ENCODE data around the gene SLC7A11. TPM values are rescaled to one million over a fixed set of nuclear protein-coding genes. Genes with fewer than 3 reads are reported as not detected.
"Not testable (repeated sequence)": the region's sequence is repeated elsewhere in the genome, so short reads cannot be mapped to it uniquely, and the experiment has no call there.

Gene SLC7A11
- total RNA-seq, 6 donors from 2014 or later: 0.77 to 9.6 (median 2.1) TPM

- H3K27ac ChIP-seq: no peak overlapping the region
- DNase-seq: no peak
- WGBS, 2 donors: 19 to 25% methylated on average over 4 of the region's 4 CpGs
Measured at GRCh38 chr4:138222046-138222445, 20.1 kb downstream of the SLC7A11 start.

GRCh38 chr4:138218976-138219375 is 23.2 kb downstream of the SLC7A11 start:
- WGBS, 2 donors: 76 to 79% methylated on average over 5 of the region's 5 CpGs
- H3K4me3 ChIP-seq: no peak overlapping the region
- no peak overlapping the region for H3K27ac ChIP-seq
- H3K9me3 ChIP-seq: no peaks in the 10 kb centered on the region
- H3K4me1 ChIP-seq: peaks cover 0 to 5% (median 2%) of the 10 kb centered on the region in 4 donors
- no peak for ATAC-seq (ENCODE audit: low FRiP score in 2 of 2)
- no peak for TF ChIP-seq POLR2A (IDR thresholded peaks at IDR 0.05)
- TF ChIP-seq POLR2AphosphoS5 (IDR thresholded peaks at IDR 0.05): no peak
- TF ChIP-seq CTCF (IDR thresholded peaks at IDR 0.05): no peak
- TF ChIP-seq EP300 (IDR thresholded peaks at IDR 0.05): no peak
- no peaks in the 10 kb centered on the region for H3K27me3 ChIP-seq
- no peak for DNase-seq
- no peaks in the 10 kb centered on the region for H3K36me3 ChIP-seq

More at GRCh38 chr4:138222046-138222445, 20.1 kb downstream of the SLC7A11 start:
- Histone ChIP-seq H3K9me3 (no peaks in the 10 kb centered on the region), H3K36me3 (no peaks in the 10 kb centered on the region), H3K27me3 (no peaks in the 10 kb centered on the region), H3K4me1 (peaks cover 0 to 5% (median 2%) of the 10 kb centered on the region in 4 donors), H3K4me3 (no peak overlapping the region)
- ATAC-seq (ENCODE audit: low FRiP score in 2 of 2): no peak
- no peak for TF ChIP-seq EP300 (IDR thresholded peaks at IDR 0.05)
- TF ChIP-seq POLR2A (IDR thresholded peaks at IDR 0.05): no peak
- no peak for TF ChIP-seq POLR2AphosphoS5 (IDR thresholded peaks at IDR 0.05)
- no peak for TF ChIP-seq CTCF (IDR thresholded peaks at IDR 0.05)

DNA sequence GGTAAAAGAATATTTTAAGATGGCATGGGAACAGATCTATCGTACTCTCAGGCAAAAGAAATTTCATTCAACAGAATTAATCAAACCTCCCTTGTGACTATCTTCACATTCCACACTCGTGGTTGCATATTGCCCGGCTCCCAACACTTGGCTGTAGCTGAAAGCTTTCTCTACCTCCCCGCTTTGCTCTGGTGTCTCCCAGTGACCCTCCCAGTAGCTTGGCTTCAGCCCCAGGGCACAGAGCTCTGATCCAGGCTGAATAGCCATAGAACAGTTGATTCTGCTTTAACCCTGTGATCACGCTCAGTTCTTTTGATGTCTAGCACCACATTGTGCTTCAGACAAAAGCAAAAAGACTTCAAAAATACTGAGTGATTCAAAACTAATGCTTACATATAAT is 24.6 kb downstream of the SLC7A11 start:
- no peaks in the 10 kb centered on the region for H3K27me3 ChIP-seq
- DNase-seq (no peak), ATAC-seq (ENCODE audit: low FRiP score in 2 of 2) (no peak)
- no peak for TF ChIP-seq CTCF (IDR thresholded peaks at IDR 0.05)
- TF ChIP-seq POLR2AphosphoS5 (IDR thresholded peaks at IDR 0.05): no peak
- H3K27ac ChIP-seq: no peak overlapping the region
- peaks cover 0 to 5% (median 2%) of the 10 kb centered on the region in 4 donors for H3K4me1 ChIP-seq
- 89 to 95% methylated on average over 5 of the region's 5 CpGs for WGBS, 2 donors
- H3K9me3 ChIP-seq: no peaks in the 10 kb centered on the region
- H3K4me3 ChIP-seq: no peak overlapping the region
- H3K36me3 ChIP-seq: no peaks in the 10 kb centered on the region

DNA sequence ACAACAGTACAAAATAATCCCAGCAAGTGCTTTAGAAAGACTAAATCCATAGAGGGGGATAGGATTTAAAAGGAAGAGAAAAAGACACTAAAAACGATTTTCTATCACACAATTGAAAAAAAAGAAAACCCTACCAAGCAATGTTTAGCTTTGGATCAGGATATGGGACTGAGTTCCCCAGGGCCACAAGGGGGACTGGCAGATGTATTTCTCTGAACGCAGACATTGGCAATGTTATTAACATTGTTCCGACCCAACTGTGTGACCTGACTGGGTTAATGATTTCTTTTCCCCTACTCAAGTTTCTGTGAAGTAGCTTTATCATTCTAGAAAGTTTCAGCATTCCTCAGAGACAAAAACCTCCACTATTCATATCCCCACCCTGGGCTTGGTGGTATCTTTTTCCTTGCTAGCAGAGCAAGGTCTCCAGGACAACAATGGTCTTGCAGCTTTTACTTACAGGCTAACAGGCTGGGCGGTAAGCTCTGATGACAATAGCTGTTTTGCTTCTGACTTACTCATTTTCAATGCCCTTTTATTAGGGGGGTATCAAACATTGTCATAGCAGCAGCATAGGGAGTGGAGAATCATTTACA is 25.8 kb downstream of the SLC7A11 start:
- H3K27me3 ChIP-seq: no peaks in the 10 kb centered on the region
- WGBS, 2 donors: 63 to 69% methylated on average over 4 of the region's 4 CpGs
- no peak overlapping the region for H3K4me3 ChIP-seq
- ATAC-seq (ENCODE audit: low FRiP score in 2 of 2): no peak
- H3K9me3 ChIP-seq: no peaks in the 10 kb centered on the region
- no peak for DNase-seq
- TF ChIP-seq EP300 (IDR thresholded peaks at IDR 0.05) (no peak), POLR2AphosphoS5 (IDR thresholded peaks at IDR 0.05) (no peak), POLR2A (IDR thresholded peaks at IDR 0.05) (no peak), CTCF (IDR thresholded peaks at IDR 0.05) (no peak)
- H3K4me1 ChIP-seq: no peaks in the 10 kb centered on the region
- no peak overlapping the region for H3K27ac ChIP-seq
- H3K36me3 ChIP-seq: no peaks in the 10 kb centered on the region

GRCh38 chr4:138210576-138210975 is 31.6 kb downstream of the SLC7A11 start:
- not testable (repeated sequence) for H3K27me3 ChIP-seq; H3K9me3 ChIP-seq; ATAC-seq (ENCODE audit: low FRiP score in 2 of 2); DNase-seq; H3K4me3 ChIP-seq; H3K27ac ChIP-seq; H3K4me1 ChIP-seq; H3K36me3 ChIP-seq
- WGBS, 2 donors: 65 to 70% methylated on average over 2 of the region's 2 CpGs
